Glomerular visceral epithelial cell (primary cell): ENCODE data around the gene YTHDC1.

Experiments used
- DNase-seq: peaks from one replicate; pipeline ENCODE4 v3.0.0-alpha.2; 2016; ENCODE audit errors: extremely low spot score

Gene YTHDC1

DNA sequence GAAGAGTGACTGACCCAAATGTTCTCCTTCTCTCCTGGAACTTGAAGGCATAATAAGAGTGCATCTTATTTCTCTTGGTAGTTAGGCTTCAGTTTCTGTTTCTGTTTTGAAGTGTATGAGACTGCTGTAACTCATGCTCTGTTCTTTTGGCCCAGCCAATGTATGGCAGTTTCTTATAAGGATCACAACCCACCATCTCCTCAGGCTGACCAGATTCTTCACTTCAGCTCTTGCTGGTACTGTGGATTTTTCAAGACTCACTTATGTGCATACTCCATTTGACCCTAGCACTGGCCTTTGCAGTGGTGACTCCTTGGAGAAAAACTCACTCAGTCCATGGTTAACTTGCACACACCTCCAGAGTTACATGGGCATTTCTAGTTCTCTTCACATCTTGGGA lies 9.6 kb upstream of the YTHDC1 start:
- DNase-seq: no peak

DNA sequence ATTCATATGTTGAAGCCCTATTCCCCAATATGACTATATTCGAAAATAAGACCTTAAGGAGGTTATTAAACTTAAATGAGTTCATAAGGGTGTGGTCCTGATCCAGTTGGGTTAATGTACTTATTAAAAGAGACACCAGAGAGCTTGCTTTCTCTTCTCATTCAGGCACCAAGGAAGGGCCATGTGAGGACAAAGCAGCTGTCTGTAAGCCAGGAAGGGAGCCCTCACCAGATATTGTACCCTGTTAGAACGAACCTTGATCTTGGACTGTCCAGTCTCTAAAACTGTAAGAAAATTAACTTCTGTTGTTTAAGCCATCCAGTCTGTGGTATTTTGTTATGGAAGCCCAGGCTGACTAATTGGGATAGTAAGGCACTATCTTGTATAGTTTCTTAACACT lies 9.1 kb upstream of the YTHDC1 start:
- no peak for DNase-seq

- DNase-seq: no peak
Measured at GRCh38 chr4:68352791-68353190, 2.9 kb upstream of the YTHDC1 start.

DNA sequence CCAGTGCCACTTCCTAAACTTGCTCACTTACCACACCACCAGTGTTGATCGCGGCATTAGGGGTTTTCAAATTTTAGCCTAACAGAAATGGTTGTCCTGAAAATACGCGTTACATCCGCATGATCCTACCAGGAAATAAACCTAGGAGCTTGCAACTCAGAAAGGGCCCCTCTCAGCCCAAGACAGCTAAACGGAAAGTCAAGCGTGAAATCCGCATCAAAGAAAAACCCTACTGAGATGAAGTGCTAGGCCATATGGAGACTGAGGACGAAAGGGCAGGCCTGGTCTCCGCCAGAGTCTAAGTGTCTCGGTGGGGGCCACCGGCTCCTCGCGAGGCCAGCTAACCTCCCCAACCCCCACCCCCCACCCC lies 626 bp downstream of the YTHDC1 start:
- DNase-seq: peak; percentile 42

DNA sequence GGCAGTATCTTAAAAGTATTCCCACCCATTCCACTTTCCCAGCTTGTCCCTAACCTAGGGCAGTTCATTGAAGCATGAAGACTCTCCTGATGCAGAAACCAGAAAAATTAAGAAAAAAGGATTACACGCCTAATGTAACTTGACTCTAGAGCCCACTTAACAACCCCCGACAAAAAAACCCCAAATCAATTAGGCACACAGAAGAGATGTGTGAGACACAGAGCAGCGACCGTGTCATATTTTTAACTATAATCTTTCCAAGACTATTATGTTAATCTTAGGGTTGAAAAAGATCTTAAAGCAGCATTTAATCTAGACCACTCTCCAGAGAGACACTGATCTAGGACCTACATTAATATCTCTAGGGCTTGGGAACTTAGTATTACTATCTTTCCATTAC lies 1.3 kb downstream of the YTHDC1 start:
- DNase-seq: no peak

GRCh38 chr4:68347845-68348244 lies 2.0 kb downstream of the YTHDC1 start:
- DNase-seq: no peak

- DNase-seq: no peak
Measured at GRCh38 chr4:68346461-68346860, 3.4 kb downstream of the YTHDC1 start.

DNA sequence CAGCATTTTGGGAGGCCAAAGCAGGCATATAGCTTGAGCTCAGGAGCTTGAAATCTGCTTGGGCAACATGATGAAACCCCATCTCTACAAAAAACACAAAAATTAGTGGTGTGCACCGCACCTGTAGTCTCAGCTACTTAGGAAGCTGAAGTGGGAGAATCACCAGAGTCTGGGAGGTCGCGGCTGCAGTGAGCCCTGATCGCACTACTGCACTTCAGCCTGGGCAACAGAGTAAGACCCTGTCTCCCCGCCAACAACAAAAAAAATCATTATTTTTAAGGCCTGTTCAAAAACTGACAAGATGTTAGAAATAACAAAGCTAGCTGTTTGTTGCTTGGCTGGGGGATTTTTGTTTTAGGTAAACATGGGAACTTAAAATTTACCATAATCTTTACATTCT lies 5.1 kb downstream of the YTHDC1 start:
- no peak for DNase-seq

DNA sequence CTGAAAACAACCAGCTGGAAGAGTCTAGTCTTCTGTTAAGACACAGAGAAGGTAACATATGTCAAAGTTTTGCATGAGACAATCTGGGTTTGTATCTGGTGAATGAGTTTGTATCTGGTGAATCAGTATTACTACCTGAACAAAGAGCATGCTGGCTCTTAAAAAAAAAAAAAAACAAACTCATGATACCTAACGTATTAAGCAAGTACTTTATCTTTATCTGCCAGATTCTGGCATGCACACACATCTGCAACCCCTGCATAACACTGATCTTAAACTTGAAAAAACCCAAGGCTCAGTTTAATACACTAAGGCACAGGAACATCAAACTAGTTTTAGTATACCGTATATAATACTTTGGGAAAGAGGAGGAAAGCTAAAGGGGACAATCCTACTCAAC lies 5.8 kb downstream of the YTHDC1 start:
- no peak for DNase-seq

GRCh38 chr4:68342134-68342533 lies 7.8 kb downstream of the YTHDC1 start:
- DNase-seq: peak; percentile 82

- no peak for DNase-seq
Measured at GRCh38 chr4:68338625-68339024, 11.3 kb downstream of the YTHDC1 start.

GRCh38 chr4:68337522-68337921 lies 12.4 kb downstream of the YTHDC1 start:
- DNase-seq: no peak

DNA sequence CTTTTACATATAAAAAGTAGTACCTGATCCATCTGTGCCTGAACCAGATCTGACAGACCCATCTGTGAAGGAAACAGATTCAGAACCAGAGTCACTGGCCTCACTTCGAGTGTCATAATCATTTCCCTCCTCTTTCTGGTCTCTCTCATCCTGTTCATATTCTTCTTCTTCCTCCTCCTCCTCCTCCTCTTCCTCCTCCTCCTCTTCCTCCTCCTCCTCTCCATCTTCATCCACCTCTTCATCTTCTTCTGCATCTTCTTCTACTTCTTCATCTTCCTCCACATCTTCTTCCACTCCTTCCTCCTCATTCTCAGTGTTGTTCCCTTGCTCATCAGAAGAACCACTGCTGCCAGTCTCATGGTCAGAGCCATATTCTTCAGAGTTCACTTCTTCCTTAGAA lies 12.9 kb downstream of the YTHDC1 start:
- no peak for DNase-seq

GRCh38 chr4:68336530-68336929 lies 13.4 kb downstream of the YTHDC1 start:
- no peak for DNase-seq

DNA sequence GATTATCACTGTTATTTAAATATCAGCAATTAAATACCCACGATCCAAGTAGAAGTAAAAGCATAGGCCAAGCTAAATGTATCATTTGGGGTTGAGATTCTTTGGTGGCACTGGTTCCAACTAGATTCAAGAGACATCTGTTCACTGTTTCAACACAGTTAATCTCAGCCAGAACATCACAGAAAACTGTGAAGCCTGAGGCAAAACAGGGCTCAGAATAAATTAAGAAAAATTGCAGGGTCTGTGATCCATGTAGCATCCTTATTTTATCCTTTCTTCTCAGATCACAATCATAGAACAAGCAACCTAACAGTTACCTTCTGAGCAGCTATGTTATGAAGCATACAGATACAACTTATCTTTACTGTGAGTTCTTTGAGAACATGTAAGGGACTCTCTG lies 23.7 kb downstream of the YTHDC1 start:
- DNase-seq: no peak

DNA sequence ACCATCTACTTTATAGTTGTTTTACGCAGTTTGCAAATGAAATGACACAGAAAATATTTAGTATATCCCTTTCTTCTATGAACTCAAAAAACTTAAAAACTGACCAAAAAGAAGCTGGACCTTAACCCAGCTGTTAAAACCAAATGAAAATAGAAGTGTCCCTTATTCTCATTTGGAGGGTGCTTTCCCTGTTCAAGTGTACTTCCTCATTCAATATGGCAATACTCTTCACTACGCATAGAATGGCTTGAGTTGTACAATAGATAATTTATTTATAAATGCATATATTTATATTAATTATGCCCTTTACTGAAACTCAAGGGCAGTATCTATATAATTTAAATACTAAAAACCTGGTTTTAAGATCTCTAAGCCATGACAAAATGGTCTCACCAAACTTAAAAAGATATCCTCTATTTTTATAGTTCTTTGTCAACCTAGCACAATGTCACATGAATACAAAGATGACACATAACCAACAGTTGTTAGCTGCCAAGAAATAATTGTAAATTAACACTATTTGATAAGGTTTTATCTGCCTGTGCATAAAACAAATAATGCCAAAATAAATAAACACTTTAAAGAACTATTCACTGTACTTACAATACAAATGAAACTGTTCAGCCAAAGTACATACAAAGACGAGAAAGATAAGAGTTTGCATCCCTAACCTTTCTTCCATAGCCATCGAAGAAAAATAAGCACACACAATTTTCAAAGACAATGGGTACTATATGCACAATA lies 25.2 kb downstream of the YTHDC1 start:
- no peak for DNase-seq

DNA sequence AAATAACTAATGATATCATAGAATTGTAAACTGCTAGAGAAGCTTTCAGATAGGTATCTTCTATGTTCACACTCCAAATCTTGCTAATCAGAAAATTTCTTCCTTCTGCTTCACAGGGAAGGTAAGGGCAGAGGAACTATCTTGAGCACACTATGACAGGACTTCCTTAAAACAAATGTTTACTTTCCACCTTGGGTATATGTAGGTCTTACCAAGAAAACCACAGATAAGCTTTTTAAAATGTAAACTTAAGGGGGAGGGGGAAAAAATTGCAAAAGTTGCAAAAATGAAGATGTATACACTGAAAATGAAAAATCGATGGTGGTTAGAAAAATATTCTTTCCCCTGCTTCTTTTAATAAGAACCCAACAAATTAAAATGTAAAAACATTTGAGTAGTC lies 30.9 kb downstream of the YTHDC1 start:
- no peak for DNase-seq

GRCh38 chr4:68316193-68316969 lies 33.5 kb downstream of the YTHDC1 start:
- DNase-seq: no peak

- no peak for DNase-seq
Measured at GRCh38 chr4:68310651-68311247, 39.1 kb downstream of the YTHDC1 start.

- DNase-seq: no peak
Measured at GRCh38 chr4:68304731-68305130, 45.2 kb downstream of the YTHDC1 start.

DNA sequence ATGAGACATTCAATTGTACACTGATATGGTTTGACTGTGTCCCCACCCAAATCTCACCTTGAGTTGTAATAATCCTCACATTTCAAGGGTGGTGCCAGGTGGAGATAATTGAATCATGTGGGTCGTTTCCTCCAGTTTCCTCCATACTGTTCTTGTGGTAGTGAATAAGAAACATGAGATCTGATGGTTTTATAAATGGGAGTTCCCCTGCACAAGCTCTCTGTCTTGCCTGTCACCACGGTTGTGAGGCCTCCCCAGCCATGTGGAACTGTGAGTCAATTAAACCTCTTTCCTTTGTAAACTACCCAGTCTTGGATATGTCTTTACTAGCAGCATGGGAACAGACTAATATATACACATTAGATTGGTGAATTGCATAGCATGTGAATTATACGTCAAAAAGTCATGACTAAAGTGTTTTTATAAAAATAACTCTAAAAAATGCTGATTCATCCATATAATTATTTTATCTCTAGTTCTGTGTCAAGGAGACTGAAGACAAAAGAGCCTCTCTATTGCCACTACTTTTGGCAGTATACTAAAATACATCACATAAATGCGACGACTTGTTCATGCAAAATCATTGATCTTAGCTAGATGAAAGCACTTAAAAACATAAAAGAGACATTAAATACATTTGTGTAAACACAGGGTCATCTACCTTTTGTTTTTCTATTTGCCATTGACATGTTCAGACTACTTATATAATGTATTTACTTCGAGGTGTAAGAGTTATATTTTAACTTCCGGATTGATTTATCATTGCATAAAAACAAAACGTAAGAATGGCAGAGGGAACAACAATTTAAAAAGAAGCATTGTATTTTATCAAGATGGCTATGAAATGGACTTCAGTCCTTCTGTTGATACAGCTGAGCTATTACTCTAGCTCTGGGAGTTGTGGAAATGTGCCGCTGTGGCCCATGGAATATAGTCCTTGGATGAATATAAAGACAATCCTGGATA lies 50.1 kb downstream of the YTHDC1 start:
- peak; percentile 4 for DNase-seq

DNA sequence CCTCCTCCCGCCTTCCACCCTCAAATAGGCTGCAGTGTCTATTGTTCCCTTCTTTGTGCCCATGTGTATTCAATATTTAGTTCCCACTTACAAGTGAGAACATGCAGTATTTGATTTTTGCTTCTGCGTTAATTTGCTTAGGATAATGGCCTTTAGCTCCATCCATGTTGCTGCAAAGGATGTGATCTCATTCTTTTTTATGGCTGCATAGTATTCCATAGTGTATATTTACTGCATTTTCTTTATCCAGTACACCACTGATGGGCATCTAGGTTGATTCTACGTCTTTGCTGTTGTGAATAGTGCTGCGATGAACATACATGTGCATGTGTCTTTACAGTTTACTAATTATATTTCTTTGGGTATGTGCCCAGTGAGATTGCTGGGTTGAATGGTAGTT lies 52.8 kb downstream of the YTHDC1 start:
- no peak for DNase-seq
